Loucy (cell line): Measurements from ENCODE around the gene SRXN1.

Experiments
- EZH2phosphoT487 ChIP-seq: fragments of 200-600 bp; IDR thresholded peaks from 2 replicates; pipeline ENCODE4 v1.6.1; 2018; ENCODE audit warnings: antibody characterized with exemption, mild to moderate bottlenecking, moderate library complexity, borderline replicate concordance
- TF ChIP-seq, protein P1 (sequence below): fragments of 200-600 bp; sonication (generic); conservative IDR thresholded peaks from 2 replicates; pipeline ENCODE4 v1.5.1; 2014; ENCODE audit warnings: mild to moderate bottlenecking, antibody characterized with exemption, low read length

DNA sequence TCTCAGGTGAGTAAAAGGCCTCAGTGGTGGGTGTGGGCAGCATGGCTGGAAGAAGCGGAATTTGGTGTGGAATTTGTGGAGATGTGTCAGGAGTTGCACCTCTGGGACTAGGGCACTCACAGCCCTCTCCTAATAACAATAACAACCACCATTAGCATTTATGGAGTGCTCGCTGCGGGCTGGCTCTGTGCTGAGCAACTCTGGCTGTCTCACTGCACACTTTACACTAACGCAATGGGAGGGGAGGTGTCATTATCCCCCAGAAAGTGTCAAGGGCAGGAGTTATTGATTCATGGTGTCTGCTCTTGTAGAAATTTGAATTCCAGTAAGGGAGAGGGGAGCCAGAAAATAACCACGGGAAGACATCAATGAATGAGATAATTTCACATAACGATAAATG, 45.3 kb upstream of the SRXN1 start:
- TF ChIP-seq, protein P1, sequence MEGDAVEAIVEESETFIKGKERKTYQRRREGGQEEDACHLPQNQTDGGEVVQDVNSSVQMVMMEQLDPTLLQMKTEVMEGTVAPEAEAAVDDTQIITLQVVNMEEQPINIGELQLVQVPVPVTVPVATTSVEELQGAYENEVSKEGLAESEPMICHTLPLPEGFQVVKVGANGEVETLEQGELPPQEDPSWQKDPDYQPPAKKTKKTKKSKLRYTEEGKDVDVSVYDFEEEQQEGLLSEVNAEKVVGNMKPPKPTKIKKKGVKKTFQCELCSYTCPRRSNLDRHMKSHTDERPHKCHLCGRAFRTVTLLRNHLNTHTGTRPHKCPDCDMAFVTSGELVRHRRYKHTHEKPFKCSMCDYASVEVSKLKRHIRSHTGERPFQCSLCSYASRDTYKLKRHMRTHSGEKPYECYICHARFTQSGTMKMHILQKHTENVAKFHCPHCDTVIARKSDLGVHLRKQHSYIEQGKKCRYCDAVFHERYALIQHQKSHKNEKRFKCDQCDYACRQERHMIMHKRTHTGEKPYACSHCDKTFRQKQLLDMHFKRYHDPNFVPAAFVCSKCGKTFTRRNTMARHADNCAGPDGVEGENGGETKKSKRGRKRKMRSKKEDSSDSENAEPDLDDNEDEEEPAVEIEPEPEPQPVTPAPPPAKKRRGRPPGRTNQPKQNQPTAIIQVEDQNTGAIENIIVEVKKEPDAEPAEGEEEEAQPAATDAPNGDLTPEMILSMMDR, result no peak
- TF ChIP-seq EZH2phosphoT487, result no peak
